ENCODE results near the gene KAZALD1. TPM values are rescaled to one million over a fixed set of nuclear protein-coding genes. Genes with fewer than 3 reads are reported as not detected.

KAZALD1 gene, protein sequence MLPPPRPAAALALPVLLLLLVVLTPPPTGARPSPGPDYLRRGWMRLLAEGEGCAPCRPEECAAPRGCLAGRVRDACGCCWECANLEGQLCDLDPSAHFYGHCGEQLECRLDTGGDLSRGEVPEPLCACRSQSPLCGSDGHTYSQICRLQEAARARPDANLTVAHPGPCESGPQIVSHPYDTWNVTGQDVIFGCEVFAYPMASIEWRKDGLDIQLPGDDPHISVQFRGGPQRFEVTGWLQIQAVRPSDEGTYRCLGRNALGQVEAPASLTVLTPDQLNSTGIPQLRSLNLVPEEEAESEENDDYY
- under 1 TPM; 0.35 to 0.53 TPM for total RNA-seq

- H3K36me3 Mint-ChIP-seq (ENCODE audit: low read depth), result peaks cover 9% of the 10 kb centered on the region
- no peaks in the 10 kb centered on the region for H3K9me3 Mint-ChIP-seq
- ChIA-PET CTCF (interaction anchor here (0.7 to 23.6 kb wide), 7 partner anchors 9 to 80 kb away, joined by 3 to 515 read pairs (median 4); partner anchors contain the start of genes PDZD7 and SFXN3), POLR2A (interaction anchor here (0.7 to 6.4 kb wide), 11 partner anchors 10 to 526 kb away, joined by 3 to 44 read pairs (median 4); partner anchors contain the start of genes HIF1AN, PDZD7 and SFXN3)
- DNase-seq, result no peak
- H3K4me3 Mint-ChIP-seq, result peak within 1 kb of the TSS; percentile 84
- peaks cover 53% of the 10 kb centered on the region for H3K4me1 Mint-ChIP-seq
- H3K27me3 Mint-ChIP-seq, result peaks cover 36% of the 10 kb centered on the region
- H3K27ac Mint-ChIP-seq, result peak within 1 kb of the TSS; percentile 83
These were observed at the start of gene KAZALD1 for GRCh38 chr10:101061624-101062231. KAZALD1 (plus strand) TSS chr10:101061989; CDS start chr10:101062593, 604 bp downstream.

GRCh38 chr10:101012525-101013364 is 49.0 kb upstream of the KAZALD1 start:
- Mint-ChIP-seq H3K4me1 (peaks cover 20% of the 10 kb centered on the region), H3K27ac (no peak overlapping the region), H3K27me3 (peaks cover 29% of the 10 kb centered on the region), H3K36me3 (ENCODE audit: low read depth) (no peaks in the 10 kb centered on the region), H3K4me3 (no peak overlapping the region), H3K9me3 (no peaks in the 10 kb centered on the region)
- DNase-seq, result peak; percentile 79
- ChIA-PET CTCF (interaction anchor here (0.9 to 1.9 kb wide), 2 partner anchors 15 to 57 kb away, joined by 3 to 10 read pairs; no protein-coding TSS in a partner anchor), POLR2A (interaction anchor here (1.1 to 1.8 kb wide), 3 partner anchors 11 to 19 kb away, joined by 3 to 4 read pairs (median 4); partner anchors contain the start of genes LZTS2, PDZD7 and SFXN3)

GRCh38 chr10:101013365-101013825 is 48.4 kb upstream of the KAZALD1 start:
- CTCF ChIA-PET, result interaction anchor here (1.5 to 6.9 kb wide), 7 partner anchors 13 to 129 kb away, joined by 4 to 186 read pairs (median 8); partner anchors contain the start of genes LZTS2, PDZD7 and SFXN3
- peaks cover 21% of the 10 kb centered on the region for H3K4me1 Mint-ChIP-seq
- no peak for DNase-seq
- no peaks in the 10 kb centered on the region for H3K36me3 Mint-ChIP-seq (ENCODE audit: low read depth)
- POLR2A ChIA-PET, result interaction anchor here (2.2 to 4.8 kb wide), 2 partner anchors 16 to 17 kb away, joined by 17 to 25 read pairs; partner anchors contain the start of genes PDZD7 and SFXN3
- no peak overlapping the region for H3K4me3 Mint-ChIP-seq
- no peak overlapping the region for H3K27ac Mint-ChIP-seq
- H3K9me3 Mint-ChIP-seq, result no peaks in the 10 kb centered on the region
- peaks cover 31% of the 10 kb centered on the region for H3K27me3 Mint-ChIP-seq

DNA sequence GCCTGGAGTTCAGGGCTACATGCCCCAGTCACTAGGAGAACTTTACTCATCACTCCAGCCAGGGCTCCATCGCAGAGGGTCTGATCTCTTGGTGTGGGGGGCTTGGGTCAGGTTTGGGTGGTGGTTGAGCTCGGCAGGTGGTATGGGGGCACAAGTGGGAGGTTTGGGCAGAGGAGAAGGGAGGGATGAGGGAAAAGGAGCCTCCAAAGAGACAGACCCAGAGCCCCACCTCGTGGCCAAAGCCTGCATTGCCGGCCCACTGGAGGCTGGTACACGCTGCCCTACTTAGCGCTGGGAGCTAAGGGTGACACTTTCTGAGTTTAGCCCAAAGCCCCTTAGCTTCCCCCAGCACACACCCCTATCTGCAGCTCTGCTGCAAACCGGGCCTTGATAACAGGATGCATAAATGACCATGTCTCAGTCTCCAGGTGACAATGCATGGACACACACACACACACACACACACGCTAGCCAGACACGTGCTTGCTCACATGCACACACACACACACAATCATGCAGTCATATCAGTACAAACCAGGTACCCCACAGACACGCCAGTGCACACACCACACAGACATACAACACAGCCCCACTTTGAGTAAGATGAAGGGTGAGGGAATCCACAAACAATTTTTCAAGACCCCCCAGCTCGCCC is 47.4 kb upstream of the KAZALD1 start:
- Mint-ChIP-seq H3K4me1 (peaks cover 23% of the 10 kb centered on the region), H3K9me3 (no peaks in the 10 kb centered on the region), H3K27ac (no peak overlapping the region), H3K36me3 (ENCODE audit: low read depth) (no peaks in the 10 kb centered on the region), H3K4me3 (no peak overlapping the region), H3K27me3 (peaks cover 34% of the 10 kb centered on the region)
- ChIA-PET CTCF (interaction anchor here (0.6 to 6.9 kb wide), 28 partner anchors 14 to 454 kb away, joined by 3 to 186 read pairs (median 4); partner anchors contain the start of genes LZTS2, MRPL43, PDZD7 and SEMA4G), POLR2A (interaction anchor here (2.2 to 4.8 kb wide), 2 partner anchors 16 to 17 kb away, joined by 17 to 25 read pairs; partner anchors contain the start of genes PDZD7 and SFXN3)
- DNase-seq, result peak; percentile 80

DNA sequence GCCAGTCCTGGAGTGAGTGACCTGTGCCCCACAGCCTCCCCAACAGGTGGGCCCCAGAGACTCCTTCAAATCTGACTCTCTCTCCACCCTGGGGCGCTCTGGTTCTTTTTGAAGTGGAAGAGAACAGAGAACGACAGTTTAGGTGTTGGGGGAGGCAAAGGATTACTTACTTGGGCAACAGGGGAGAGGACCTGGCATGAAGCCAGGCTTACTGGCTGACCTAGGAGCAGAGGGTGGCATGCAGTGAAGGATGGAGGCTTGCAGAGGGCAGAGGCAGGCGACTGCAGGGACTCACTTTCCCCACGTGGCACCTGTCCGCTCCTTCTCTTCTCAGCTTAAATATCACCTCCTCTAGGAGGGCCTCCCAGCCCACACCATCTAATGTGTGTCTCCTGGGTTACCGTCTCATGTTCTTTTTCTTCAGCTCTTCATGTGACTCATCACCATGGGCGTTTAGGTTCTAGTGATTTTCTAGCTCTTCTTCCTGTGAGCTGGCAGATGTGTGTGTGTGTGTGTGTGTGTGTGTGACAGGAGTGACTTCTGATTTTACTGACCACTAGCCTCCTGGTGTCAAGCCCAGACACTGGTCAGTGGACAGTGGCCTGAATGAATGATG is 46.7 kb upstream of the KAZALD1 start:
- no peak overlapping the region for H3K4me3 Mint-ChIP-seq
- H3K27ac Mint-ChIP-seq, result no peak overlapping the region
- DNase-seq, result no peak
- POLR2A ChIA-PET, result interaction anchor here (1.4 to 4.8 kb wide), 3 partner anchors 15 to 45 kb away, joined by 3 to 25 read pairs (median 17); partner anchors contain the start of genes PDZD7 and SFXN3
- H3K4me1 Mint-ChIP-seq, result peaks cover 24% of the 10 kb centered on the region
- H3K9me3 Mint-ChIP-seq, result no peaks in the 10 kb centered on the region
- no peaks in the 10 kb centered on the region for H3K36me3 Mint-ChIP-seq (ENCODE audit: low read depth)
- H3K27me3 Mint-ChIP-seq, result peaks cover 36% of the 10 kb centered on the region
- CTCF ChIA-PET, result interaction anchor here (0.6 to 6.9 kb wide), 27 partner anchors 13 to 166 kb away, joined by 3 to 186 read pairs (median 4); partner anchors contain the start of genes LZTS2, MRPL43, PDZD7 and SEMA4G

GRCh38 chr10:101015582-101015973 is 46.2 kb upstream of the KAZALD1 start:
- H3K27ac Mint-ChIP-seq, result no peak overlapping the region
- H3K36me3 Mint-ChIP-seq (ENCODE audit: low read depth), result no peaks in the 10 kb centered on the region
- POLR2A ChIA-PET, result interaction anchor here (0.6 to 4.8 kb wide), 5 partner anchors 15 to 46 kb away, joined by 3 to 25 read pairs (median 4); partner anchors contain the start of genes KAZALD1, PDZD7 and SFXN3
- peaks cover 38% of the 10 kb centered on the region for H3K27me3 Mint-ChIP-seq
- DNase-seq, result no peak
- CTCF ChIA-PET, result interaction anchor here (0.6 to 6.9 kb wide), 9 partner anchors 13 to 582 kb away, joined by 3 to 186 read pairs (median 8); partner anchors contain the start of genes LZTS2, MRPL43, PDZD7 and SFXN3
- H3K4me3 Mint-ChIP-seq, result no peak overlapping the region
- H3K4me1 Mint-ChIP-seq, result peaks cover 24% of the 10 kb centered on the region
- H3K9me3 Mint-ChIP-seq, result no peaks in the 10 kb centered on the region

GRCh38 chr10:101016814-101017213 is 45.0 kb upstream of the KAZALD1 start:
- ChIA-PET CTCF (interaction anchor here (1.0 to 6.9 kb wide), 7 partner anchors 12 to 125 kb away, joined by 3 to 186 read pairs (median 23); partner anchors contain the start of genes LZTS2, PDZD7, SFXN3 and SLF2), POLR2A (interaction anchor here (0.6 to 4.8 kb wide), 4 partner anchors 14 to 46 kb away, joined by 3 to 25 read pairs (median 3); partner anchors contain the start of genes KAZALD1, PDZD7 and SFXN3)
- DNase-seq, result no peak
- Mint-ChIP-seq H3K27ac (no peak overlapping the region), H3K4me3 (no peak overlapping the region), H3K27me3 (peaks cover 42% of the 10 kb centered on the region), H3K9me3 (no peaks in the 10 kb centered on the region), H3K4me1 (peaks cover 24% of the 10 kb centered on the region), H3K36me3 (ENCODE audit: low read depth) (no peaks in the 10 kb centered on the region)

DNA sequence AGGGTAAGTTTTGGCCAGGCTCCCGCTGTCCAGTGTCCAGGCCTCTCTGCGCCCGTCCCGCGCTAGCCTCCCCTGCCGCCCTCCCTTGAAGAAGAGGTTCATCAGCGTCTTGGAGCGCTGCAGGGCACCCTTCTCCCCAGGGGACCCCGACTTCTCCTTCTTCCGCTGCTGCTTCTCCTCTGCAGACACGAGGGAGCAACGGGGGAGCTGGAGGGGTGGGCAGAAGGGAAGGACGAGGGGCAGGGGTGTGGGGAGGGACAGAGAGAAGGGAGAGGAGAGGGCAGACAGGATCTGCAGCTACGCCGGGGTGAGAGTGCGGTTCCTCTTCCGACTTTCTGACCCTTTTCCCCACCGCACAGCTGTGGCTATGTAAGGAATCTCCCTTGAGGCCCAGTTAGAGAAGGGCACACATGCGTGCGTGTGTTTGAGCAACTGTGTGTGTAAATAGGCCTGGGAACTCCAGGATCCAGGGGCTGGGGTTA is 43.6 kb upstream of the KAZALD1 start:
- POLR2A ChIA-PET, result interaction anchor here (4.8 kb wide), 1 partner anchor 12 kb away, joined by 25 read pairs; the partner anchor contains the start of genes PDZD7 and SFXN3
- CTCF ChIA-PET, result interaction anchor here (0.6 to 6.9 kb wide), 12 partner anchors 10 to 1114 kb away, joined by 3 to 186 read pairs (median 12); partner anchors contain the start of genes LZTS2, PDZD7 and SFXN3
- no peak overlapping the region for H3K27ac Mint-ChIP-seq
- DNase-seq, result no peak
- H3K9me3 Mint-ChIP-seq, result no peaks in the 10 kb centered on the region
- peaks cover 17% of the 10 kb centered on the region for H3K4me1 Mint-ChIP-seq
- no peaks in the 10 kb centered on the region for H3K36me3 Mint-ChIP-seq (ENCODE audit: low read depth)
- H3K4me3 Mint-ChIP-seq, result no peak overlapping the region
- peaks cover 40% of the 10 kb centered on the region for H3K27me3 Mint-ChIP-seq

GRCh38 chr10:101018600-101019439 is 43.0 kb upstream of the KAZALD1 start:
- ChIA-PET CTCF (interaction anchor here (0.6 to 6.9 kb wide), 17 partner anchors 10 to 123 kb away, joined by 3 to 186 read pairs (median 9); partner anchors contain the start of genes KAZALD1, LZTS2, PDZD7 and SFXN3), POLR2A (interaction anchor here (1.3 kb wide), 1 partner anchor 12 kb away, joined by 6 read pairs; the partner anchor contains the start of genes PDZD7 and SFXN3)
- DNase-seq, result peak; percentile 84
- Mint-ChIP-seq H3K27ac (no peak overlapping the region), H3K27me3 (peaks cover 37% of the 10 kb centered on the region), H3K9me3 (no peaks in the 10 kb centered on the region), H3K4me1 (peaks cover 13% of the 10 kb centered on the region), H3K36me3 (ENCODE audit: low read depth) (no peaks in the 10 kb centered on the region), H3K4me3 (no peak overlapping the region)

GRCh38 chr10:101019440-101019703 is 42.4 kb upstream of the KAZALD1 start:
- ChIA-PET CTCF (interaction anchor here (0.6 to 6.9 kb wide), 17 partner anchors 9 to 424 kb away, joined by 3 to 186 read pairs (median 9); partner anchors contain the start of genes KAZALD1, LZTS2, PDZD7 and SFXN3), POLR2A (interaction anchor here (1.3 kb wide), 1 partner anchor 12 kb away, joined by 6 read pairs; the partner anchor contains the start of genes PDZD7 and SFXN3)
- no peaks in the 10 kb centered on the region for H3K9me3 Mint-ChIP-seq

More at GRCh38 chr10:101019440-101019703, 42.4 kb upstream of the KAZALD1 start:
- Mint-ChIP-seq H3K36me3 (ENCODE audit: low read depth) (no peaks in the 10 kb centered on the region), H3K4me1 (peaks cover 10% of the 10 kb centered on the region), H3K27ac (no peak overlapping the region), H3K4me3 (no peak overlapping the region), H3K27me3 (peaks cover 34% of the 10 kb centered on the region)
- DNase-seq, result no peak

Data from activated CD4-positive, alpha-beta memory T cell treated with anti-CD3 and anti-CD28 coated beads, Interleukin-2, amount 10 ng/mL, durations not matched to agents 7 days and 5 days (primary cell).